Suprapubic skin (tissue), 4 donors: ENCODE measurements around the gene ADARB1. TPM values are rescaled to one million over a fixed set of nuclear protein-coding genes. Genes with fewer than 3 reads are reported as not detected.

Experiments used
- DNase-seq, 2 donors: peaks; one replicate each; pipeline ENCODE4 v3.0.0-alpha.2; 2019; ENCODE audit warnings: low spot score in 2 of 2
- H3K27ac ChIP-seq: fragments of 200-600 bp; sonication (generic); one replicate; pipeline ENCODE4 v1.5.1; 2019
- H3K27me3 ChIP-seq: fragments of 200-600 bp; sonication (generic); one replicate; pipeline ENCODE4 v1.5.1; 2019
- H3K36me3 ChIP-seq: fragments of 200-600 bp; sonication (generic); one replicate; pipeline ENCODE4 v1.5.1; 2019
- H3K4me1 ChIP-seq: fragments of 200-600 bp; sonication (generic); one replicate; pipeline ENCODE4 v1.5.1; 2019
- H3K4me3 ChIP-seq: fragments of 200-600 bp; sonication (generic); one replicate; pipeline ENCODE4 v1.5.1; 2019; ENCODE audit warnings: mild to moderate bottlenecking
- H3K9me3 ChIP-seq: fragments of 200-600 bp; sonication (generic); one replicate; pipeline ENCODE4 v1.5.1; 2019
- EP300 ChIP-seq: sonication (generic); formaldehyde crosslinking; IDR thresholded peaks from one replicate; pipeline ENCODE4 v1.6.1; 2017; ENCODE audit warnings: antibody characterized with exemption
- POLR2A ChIP-seq, 2 donors: fragments of 450-650 bp; IDR thresholded peaks; one replicate each; pipeline ENCODE4 v1.6.1; 2017; ENCODE audit warnings: antibody characterized with exemption in 2 of 2, mild to moderate bottlenecking in 2 of 2, moderate library complexity in 2 of 2
- POLR2AphosphoS5 ChIP-seq, 3 donors: sonication (generic); formaldehyde crosslinking; IDR thresholded peaks; one replicate each; pipeline ENCODE4 v1.6.1; 2017; ENCODE audit warnings: antibody characterized with exemption in 3 of 3
- WGBS: methylation state at CpG from one replicate; pipeline ENCODE4 v1.1.5; 2018; 5-methylcytosine and 5-hydroxymethylcytosine counted together
- total RNA-seq, 4 donors: library from RNA; depleted of rRNA; stranded (reverse); fragments of >200 nt; gene quantifications; one replicate each; pipeline ENCODE4 v1.1.0, GENCODE V29; 2016
- TF ChIP-seq, protein P1 (sequence below), 2 donors: fragments of 200-600 bp in 1 of 2; fragments of 450-650 bp in 1 of 2; sonication (generic) in 1 of 2; IDR thresholded peaks; one replicate each; pipeline ENCODE4 v1.5.1; 2016 to 2019; ENCODE audit warnings: antibody characterized with exemption in 2 of 2, mild to moderate bottlenecking in 1 of 2, moderate library complexity in 1 of 2

Gene ADARB1
- total RNA-seq, 4 donors from 2014 or later: 13.2 to 23.6 (median 20.3) TPM

DNA sequence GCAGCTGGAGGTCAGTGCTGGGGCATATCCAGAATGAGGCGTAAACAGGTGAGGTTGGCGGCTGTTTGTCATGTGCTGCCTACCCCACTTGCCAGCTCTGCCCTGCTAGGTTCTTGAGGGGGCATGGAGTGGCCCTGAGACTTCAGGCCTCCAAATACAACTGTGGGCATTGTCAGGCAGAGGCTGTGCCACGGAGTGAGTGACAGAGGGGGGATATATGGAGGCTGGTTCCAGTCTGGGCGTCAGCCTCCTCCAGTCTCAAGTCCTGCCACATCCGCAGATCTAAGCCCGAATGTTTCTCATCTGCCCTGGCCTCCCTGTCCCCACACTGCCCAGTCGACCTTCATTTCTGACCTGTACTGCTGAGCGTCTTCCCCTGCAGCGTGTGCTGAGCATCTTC lies 128.0 kb downstream of the ADARB1 start:
- 90% methylated on average over 6 of the region's 9 CpGs for WGBS
- Histone ChIP-seq H3K4me1 (no peaks in the 10 kb centered on the region), H3K36me3 (peaks cover 43% of the 10 kb centered on the region), H3K27me3 (no peaks in the 10 kb centered on the region), H3K9me3 (no peaks in the 10 kb centered on the region), H3K4me3 (no peak overlapping the region), H3K27ac (no peak overlapping the region)
- TF ChIP-seq POLR2A (IDR thresholded peaks at IDR 0.05) (no peak), EP300 (no peak), POLR2AphosphoS5 (IDR thresholded peaks at IDR 0.05) (no peak)
- TF ChIP-seq, protein P1, sequence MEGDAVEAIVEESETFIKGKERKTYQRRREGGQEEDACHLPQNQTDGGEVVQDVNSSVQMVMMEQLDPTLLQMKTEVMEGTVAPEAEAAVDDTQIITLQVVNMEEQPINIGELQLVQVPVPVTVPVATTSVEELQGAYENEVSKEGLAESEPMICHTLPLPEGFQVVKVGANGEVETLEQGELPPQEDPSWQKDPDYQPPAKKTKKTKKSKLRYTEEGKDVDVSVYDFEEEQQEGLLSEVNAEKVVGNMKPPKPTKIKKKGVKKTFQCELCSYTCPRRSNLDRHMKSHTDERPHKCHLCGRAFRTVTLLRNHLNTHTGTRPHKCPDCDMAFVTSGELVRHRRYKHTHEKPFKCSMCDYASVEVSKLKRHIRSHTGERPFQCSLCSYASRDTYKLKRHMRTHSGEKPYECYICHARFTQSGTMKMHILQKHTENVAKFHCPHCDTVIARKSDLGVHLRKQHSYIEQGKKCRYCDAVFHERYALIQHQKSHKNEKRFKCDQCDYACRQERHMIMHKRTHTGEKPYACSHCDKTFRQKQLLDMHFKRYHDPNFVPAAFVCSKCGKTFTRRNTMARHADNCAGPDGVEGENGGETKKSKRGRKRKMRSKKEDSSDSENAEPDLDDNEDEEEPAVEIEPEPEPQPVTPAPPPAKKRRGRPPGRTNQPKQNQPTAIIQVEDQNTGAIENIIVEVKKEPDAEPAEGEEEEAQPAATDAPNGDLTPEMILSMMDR (IDR thresholded peaks at IDR 0.05): no peak
- DNase-seq: no peak

DNA sequence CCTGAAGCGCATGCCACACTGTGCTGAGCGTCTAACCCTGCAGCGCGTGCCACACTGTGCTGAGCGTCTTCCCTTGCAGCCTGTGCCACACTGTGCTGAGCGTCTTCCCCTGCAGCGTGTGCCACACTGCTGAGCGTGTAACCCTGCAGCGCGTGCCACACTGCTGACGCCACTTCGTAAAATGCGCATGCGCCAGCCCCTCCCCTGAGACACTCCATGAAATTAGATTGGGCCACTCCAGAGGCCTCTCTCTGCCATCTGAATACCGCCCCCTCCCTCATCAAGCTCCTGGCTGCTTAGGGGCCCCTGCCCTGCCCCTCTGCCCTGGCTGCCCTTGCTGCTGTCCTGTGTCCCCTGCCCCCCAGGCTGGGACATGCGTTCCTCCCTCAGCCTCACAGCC lies 128.5 kb downstream of the ADARB1 start:
- Histone ChIP-seq H3K27me3 (no peaks in the 10 kb centered on the region), H3K36me3 (peaks cover 48% of the 10 kb centered on the region), H3K4me1 (no peaks in the 10 kb centered on the region), H3K9me3 (no peaks in the 10 kb centered on the region), H3K27ac (no peak overlapping the region), H3K4me3 (no peak overlapping the region)
- 94% methylated on average over 16 of the region's 16 CpGs for WGBS
- DNase-seq: no peak
- TF ChIP-seq POLR2AphosphoS5 (IDR thresholded peaks at IDR 0.05): no peak

DNA sequence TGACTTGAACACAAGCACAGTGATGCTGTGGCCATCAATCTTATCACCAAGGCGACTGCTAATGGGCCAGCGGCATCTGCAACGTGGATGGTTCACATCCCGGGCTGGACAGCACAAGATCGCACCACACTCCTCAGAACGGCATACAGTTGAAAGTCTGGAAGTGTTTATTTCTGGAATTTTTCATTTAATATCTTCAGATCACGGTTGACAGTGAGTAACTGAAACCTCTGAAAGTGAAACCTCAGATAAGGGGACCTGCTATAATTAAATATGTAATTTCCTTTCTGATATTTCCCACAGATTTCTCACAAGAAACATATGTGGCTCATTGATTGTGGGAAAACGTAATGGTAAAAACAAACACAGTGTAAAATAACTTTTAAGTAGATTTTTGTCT lies 129.6 kb downstream of the ADARB1 start:
- no peak for DNase-seq
- Histone ChIP-seq H3K27me3 (no peaks in the 10 kb centered on the region), H3K27ac (no peak overlapping the region), H3K4me1 (no peaks in the 10 kb centered on the region), H3K4me3 (no peak overlapping the region), H3K36me3 (peaks cover 48% of the 10 kb centered on the region), H3K9me3 (no peaks in the 10 kb centered on the region)
- no peak for TF ChIP-seq EP300
- no peak for TF ChIP-seq POLR2A (IDR thresholded peaks at IDR 0.05)
- TF ChIP-seq POLR2AphosphoS5 (IDR thresholded peaks at IDR 0.05): no peak
- TF ChIP-seq, protein P1 (IDR thresholded peaks at IDR 0.05): no peak
- WGBS: 79% methylated on average over 8 of the region's 8 CpGs

DNA sequence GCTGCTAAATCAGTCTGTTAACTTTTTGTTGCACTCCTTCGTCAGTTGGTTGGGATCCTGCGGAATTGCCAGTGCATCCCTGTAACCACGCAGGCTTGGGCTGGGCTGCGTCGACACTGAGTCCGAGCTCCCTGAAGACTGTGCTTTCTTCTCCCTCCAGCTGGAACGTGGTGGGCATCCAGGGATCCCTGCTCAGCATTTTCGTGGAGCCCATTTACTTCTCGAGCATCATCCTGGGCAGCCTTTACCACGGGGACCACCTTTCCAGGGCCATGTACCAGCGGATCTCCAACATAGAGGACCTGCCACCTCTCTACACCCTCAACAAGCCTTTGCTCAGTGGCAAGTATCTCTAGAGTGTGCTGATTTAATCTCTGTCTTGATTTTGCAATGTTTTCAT lies 130.0 kb downstream of the ADARB1 start:
- Histone ChIP-seq H3K4me3 (no peak overlapping the region), H3K27me3 (no peaks in the 10 kb centered on the region), H3K27ac (no peak overlapping the region), H3K9me3 (no peaks in the 10 kb centered on the region), H3K4me1 (no peaks in the 10 kb centered on the region), H3K36me3 (peaks cover 44% of the 10 kb centered on the region)
- 94% methylated on average over 11 of the region's 11 CpGs for WGBS
- TF ChIP-seq EP300: no peak
- TF ChIP-seq POLR2A (IDR thresholded peaks at IDR 0.05): no peak
- TF ChIP-seq POLR2AphosphoS5 (IDR thresholded peaks at IDR 0.05): no peak
- TF ChIP-seq, protein P1 (IDR thresholded peaks at IDR 0.05): no peak
- DNase-seq: no peak

DNA sequence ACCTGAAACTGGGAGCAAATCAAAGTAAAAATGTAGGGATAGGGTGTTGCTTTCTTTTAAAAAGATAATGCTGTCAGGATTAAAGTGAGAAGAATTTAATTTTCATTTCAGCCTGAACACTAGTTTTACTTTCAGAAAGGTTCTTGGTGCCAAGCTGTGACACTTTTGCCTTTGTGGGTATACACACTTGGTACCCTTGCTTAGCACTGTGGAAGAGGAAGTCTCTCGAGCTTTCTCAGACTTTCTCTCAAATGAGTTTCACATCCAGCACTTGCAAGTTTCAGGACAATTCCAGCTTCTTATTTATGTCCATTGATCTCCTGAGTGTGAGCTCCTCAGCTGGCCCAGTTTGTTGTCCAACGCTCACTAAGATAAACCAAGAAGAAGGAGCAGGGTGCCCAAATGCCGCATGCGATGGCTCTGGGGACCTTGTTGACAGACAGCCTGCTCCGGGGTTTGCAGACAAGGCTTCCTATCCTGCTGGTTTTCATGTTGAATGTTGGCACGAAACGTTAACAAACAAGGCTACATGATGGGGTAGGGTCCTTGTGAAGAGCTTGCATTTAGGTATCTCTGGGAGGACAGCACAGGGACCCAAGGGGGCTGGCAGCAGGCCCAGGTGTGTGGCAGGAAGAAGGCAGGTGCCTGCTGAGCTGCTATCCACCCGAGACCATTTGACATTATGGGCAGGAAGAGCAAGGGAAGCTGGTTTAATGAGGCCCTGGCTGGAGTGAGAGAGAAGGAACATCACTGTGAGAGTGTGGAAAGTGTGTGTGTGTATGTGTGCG lies 133.7 kb downstream of the ADARB1 start:
- H3K4me3 ChIP-seq: no peak overlapping the region
- H3K27me3 ChIP-seq: no peaks in the 10 kb centered on the region
- H3K27ac ChIP-seq: no peak overlapping the region
- TF ChIP-seq EP300 (no peak), POLR2AphosphoS5 (IDR thresholded peaks at IDR 0.05) (no peak), POLR2A (IDR thresholded peaks at IDR 0.05) (no peak)
- TF ChIP-seq, protein P1 (IDR thresholded peaks at IDR 0.05): no peak
- no peaks in the 10 kb centered on the region for H3K4me1 ChIP-seq
- WGBS: 89% methylated on average over 9 of the region's 9 CpGs
- DNase-seq: no peak
- H3K36me3 ChIP-seq: peaks cover 66% of the 10 kb centered on the region
- no peaks in the 10 kb centered on the region for H3K9me3 ChIP-seq

DNA sequence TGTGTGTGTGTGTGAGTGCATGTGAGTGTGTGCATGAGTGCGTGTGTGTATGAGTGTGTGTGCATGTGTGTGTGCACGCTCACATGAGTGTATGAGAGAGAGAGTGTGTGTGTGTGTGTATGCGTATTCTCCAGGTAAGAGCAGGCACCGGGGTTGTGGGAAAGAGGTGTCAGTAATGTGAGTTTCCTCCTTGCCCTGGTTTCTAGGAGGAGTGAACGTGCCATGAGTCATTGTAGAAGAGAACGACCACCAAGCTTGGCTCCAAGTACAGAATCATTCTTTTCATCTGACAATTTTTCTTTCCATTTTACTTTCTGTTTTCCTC lies 134.2 kb downstream of the ADARB1 start:
- TF ChIP-seq POLR2AphosphoS5 (IDR thresholded peaks at IDR 0.05): no peak
- no peak for TF ChIP-seq EP300
- TF ChIP-seq, protein P1 (IDR thresholded peaks at IDR 0.05): no peak
- TF ChIP-seq POLR2A (IDR thresholded peaks at IDR 0.05): no peak
- DNase-seq: no peak
- Histone ChIP-seq H3K27ac (no peak overlapping the region), H3K4me1 (no peaks in the 10 kb centered on the region), H3K9me3 (no peaks in the 10 kb centered on the region), H3K27me3 (no peaks in the 10 kb centered on the region), H3K4me3 (no peak overlapping the region), H3K36me3 (peaks cover 60% of the 10 kb centered on the region)
- 75% methylated on average over 6 of the region's 6 CpGs for WGBS
